ENCODE data around the gene SWT1. TPM values are rescaled to one million over a fixed set of nuclear protein-coding genes. Genes with fewer than 3 reads are reported as not detected.

The SWT1 gene
- total RNA-seq, 1 donor from 2014 or later: 6.9 TPM

DNA sequence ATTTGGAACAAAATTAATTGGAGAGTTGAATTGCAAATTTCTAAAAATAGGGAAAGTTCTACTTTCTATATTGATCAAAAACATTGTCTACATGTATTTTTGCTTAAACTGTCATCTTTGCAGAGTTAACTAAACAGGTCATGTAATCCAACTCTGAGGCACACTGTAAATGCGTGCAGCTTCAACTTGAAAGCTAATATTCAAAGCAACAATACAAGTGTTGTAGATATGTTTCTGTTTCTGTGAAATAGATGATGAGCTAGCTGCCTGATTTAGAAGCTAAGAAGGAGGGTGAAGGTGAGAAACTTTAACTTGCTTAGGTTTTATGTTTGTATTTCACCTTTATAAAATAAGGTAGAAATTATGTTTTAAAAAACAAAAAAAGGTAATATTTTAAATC, 82.9 kb downstream of the SWT1 start:
- intact Hi-C loops (cut with DNase I): no loop called here
- no peak overlapping the region for H3K4me3 ChIP-seq

DNA sequence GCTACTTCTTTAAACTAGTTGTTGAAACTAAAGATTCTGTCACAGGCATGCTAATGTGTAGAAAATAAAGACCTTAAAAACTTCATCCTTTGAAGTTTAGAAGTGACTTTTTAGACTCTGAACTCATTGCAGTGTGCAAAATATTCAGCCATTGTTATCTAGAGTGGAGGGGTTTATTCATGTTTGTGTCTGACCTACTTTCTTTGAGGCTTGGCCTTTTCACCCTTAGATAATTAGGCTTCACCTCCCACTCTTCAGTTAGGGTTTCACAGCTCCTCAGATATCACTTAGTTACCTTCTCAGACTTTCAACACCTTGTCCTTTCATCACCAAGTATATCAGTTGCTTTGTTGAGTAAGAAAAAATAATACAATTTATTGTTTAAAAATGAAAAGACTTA, 84.2 kb downstream of the SWT1 start:
- TF ChIP-seq CTCF (IDR thresholded peaks at IDR 0.05) (no peak), POLR2AphosphoS5 (IDR thresholded peaks at IDR 0.05; ENCODE audit: insufficient read depth in 1 of 2, low read depth in 1 of 2) (no peak), POLR2A (IDR thresholded peaks at IDR 0.05) (no peak)
- Histone ChIP-seq H3K4me3 (no peak overlapping the region), H3K27me3 (no peaks in the 10 kb centered on the region), H3K9me3 (no peaks in the 10 kb centered on the region), H3K4me1 (no peaks in the 10 kb centered on the region), H3K27ac (no peak overlapping the region), H3K36me3 (no peaks in the 10 kb centered on the region)
- no peak for DNase-seq (ENCODE audit: extremely low spot score in 2 of 2)
- intact Hi-C loops (cut with DNase I): no loop called here

More for the DNA sequence above, 82.9 kb downstream of the SWT1 start:
- no peaks in the 10 kb centered on the region for H3K36me3 ChIP-seq
- DNase-seq (ENCODE audit: extremely low spot score in 2 of 2): no peak
- no peaks in the 10 kb centered on the region for H3K27me3 ChIP-seq
- no peaks in the 10 kb centered on the region for H3K9me3 ChIP-seq
- TF ChIP-seq CTCF (IDR thresholded peaks at IDR 0.05) (no peak), POLR2AphosphoS5 (IDR thresholded peaks at IDR 0.05; ENCODE audit: insufficient read depth in 1 of 2, low read depth in 1 of 2) (no peak), POLR2A (IDR thresholded peaks at IDR 0.05) (no peak)
- no peak overlapping the region for H3K27ac ChIP-seq
- no peaks in the 10 kb centered on the region for H3K4me1 ChIP-seq

- no peak overlapping the region for H3K4me3 ChIP-seq
- H3K9me3 ChIP-seq: no peaks in the 10 kb centered on the region
- H3K4me1 ChIP-seq: no peaks in the 10 kb centered on the region
- H3K27ac ChIP-seq: no peak overlapping the region
- TF ChIP-seq POLR2AphosphoS5 (IDR thresholded peaks at IDR 0.05; ENCODE audit: insufficient read depth in 1 of 2, low read depth in 1 of 2): no peak
- no peak for TF ChIP-seq CTCF (IDR thresholded peaks at IDR 0.05)
- TF ChIP-seq POLR2A (IDR thresholded peaks at IDR 0.05): no peak
- no peaks in the 10 kb centered on the region for H3K27me3 ChIP-seq
- H3K36me3 ChIP-seq: no peaks in the 10 kb centered on the region
- DNase-seq (ENCODE audit: extremely low spot score in 2 of 2): no peak
- intact Hi-C loops (cut with DNase I): no loop called here
These were observed 87.2 kb downstream of the SWT1 start for GRCh38 chr1:185244015-185244747.

DNA sequence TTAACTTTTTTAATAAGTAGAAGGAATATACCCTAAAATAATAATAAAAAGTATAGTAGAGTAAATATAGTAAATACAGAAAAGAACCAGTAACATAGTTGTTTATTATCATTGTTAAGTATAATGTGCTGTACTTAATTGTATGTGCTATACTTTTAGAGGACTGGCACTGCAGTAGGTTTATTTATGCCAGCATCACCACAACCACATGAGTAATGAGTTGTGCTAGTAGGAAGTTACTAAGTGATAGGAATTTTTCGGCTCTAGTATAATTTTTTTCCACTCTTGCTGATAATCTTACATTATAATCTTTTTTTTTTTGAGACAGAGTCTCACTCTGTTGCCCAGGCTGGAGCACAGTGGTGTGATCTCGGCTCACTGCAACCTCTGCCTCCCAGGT, 88.5 kb downstream of the SWT1 start:
- intact Hi-C loops (cut with DNase I): no loop called here

More for the DNA sequence above, 88.5 kb downstream of the SWT1 start:
- H3K27me3 ChIP-seq: no peaks in the 10 kb centered on the region
- H3K4me1 ChIP-seq: no peaks in the 10 kb centered on the region
- H3K27ac ChIP-seq: no peak overlapping the region
- TF ChIP-seq POLR2A (IDR thresholded peaks at IDR 0.05) (no peak), POLR2AphosphoS5 (IDR thresholded peaks at IDR 0.05; ENCODE audit: insufficient read depth in 1 of 2, low read depth in 1 of 2) (no peak), CTCF (IDR thresholded peaks at IDR 0.05) (no peak)
- H3K4me3 ChIP-seq: no peak overlapping the region
- no peaks in the 10 kb centered on the region for H3K36me3 ChIP-seq
- DNase-seq (ENCODE audit: extremely low spot score in 2 of 2): no peak
- no peaks in the 10 kb centered on the region for H3K9me3 ChIP-seq

Measured in vagina (tissue), 2 donors.